Fibroblast of skin of scalp (primary cell): Measurements from ENCODE around the gene CALML4.
"Not testable (repeated sequence)": the region's sequence is repeated elsewhere in the genome, so short reads cannot be mapped to it uniquely, and the experiment has no call there.

Experiments used
- DNase-seq: peaks from one replicate; pipeline ENCODE4 v3.0.0-alpha.2; 2013

The CALML4 gene

GRCh38 chr15:68224546-68225250 lies 19.6 kb upstream of the CALML4 start:
- no peak for DNase-seq

GRCh38 chr15:68224108-68224507 lies 19.0 kb upstream of the CALML4 start:
- DNase-seq = no peak

- DNase-seq = no peak
Observed at GRCh38 chr15:68223171-68223570, 18.0 kb upstream of the CALML4 start.

GRCh38 chr15:68222432-68222743 lies 17.3 kb upstream of the CALML4 start:
- not testable (repeated sequence) for DNase-seq

GRCh38 chr15:68221530-68222431 lies 16.6 kb upstream of the CALML4 start:
- not testable (repeated sequence) for DNase-seq

- DNase-seq = no peak
Observed at GRCh38 chr15:68220967-68221366, 15.8 kb upstream of the CALML4 start.

GRCh38 chr15:68220489-68220888 lies 15.4 kb upstream of the CALML4 start:
- no peak for DNase-seq

- no peak for DNase-seq
Observed at GRCh38 chr15:68218847-68219798, 14.0 kb upstream of the CALML4 start.

GRCh38 chr15:68218331-68218730 lies 13.2 kb upstream of the CALML4 start:
- no peak for DNase-seq

- no peak for DNase-seq
Observed at GRCh38 chr15:68217341-68217740, 12.2 kb upstream of the CALML4 start.

GRCh38 chr15:68214838-68215254 lies 9.7 kb upstream of the CALML4 start:
- no peak for DNase-seq

- DNase-seq = no peak
Observed at GRCh38 chr15:68213991-68214837, 9.1 kb upstream of the CALML4 start.

GRCh38 chr15:68213491-68213845 lies 8.3 kb upstream of the CALML4 start:
- not testable (repeated sequence) for DNase-seq

GRCh38 chr15:68211656-68212320 lies 6.7 kb upstream of the CALML4 start:
- no peak for DNase-seq

- DNase-seq = peak; percentile 62
Observed at GRCh38 chr15:68210821-68211655, 5.9 kb upstream of the CALML4 start.

GRCh38 chr15:68210409-68210756 lies 5.3 kb upstream of the CALML4 start:
- no peak for DNase-seq

GRCh38 chr15:68209735-68210408 lies 4.7 kb upstream of the CALML4 start:
- DNase-seq = no peak

GRCh38 chr15:68209272-68209671 lies 4.1 kb upstream of the CALML4 start:
- no peak for DNase-seq

- no peak for DNase-seq
Observed at GRCh38 chr15:68208636-68209240, 3.6 kb upstream of the CALML4 start.
